ENCODE measurements around the gene SNORC. TPM values are rescaled to one million over a fixed set of nuclear protein-coding genes. Genes with fewer than 3 reads are reported as not detected.

The SNORC gene
- polyA plus RNA-seq, 3 donors, result 0.61 TPM; not detected in 2

- TF ChIP-seq, protein P1, sequence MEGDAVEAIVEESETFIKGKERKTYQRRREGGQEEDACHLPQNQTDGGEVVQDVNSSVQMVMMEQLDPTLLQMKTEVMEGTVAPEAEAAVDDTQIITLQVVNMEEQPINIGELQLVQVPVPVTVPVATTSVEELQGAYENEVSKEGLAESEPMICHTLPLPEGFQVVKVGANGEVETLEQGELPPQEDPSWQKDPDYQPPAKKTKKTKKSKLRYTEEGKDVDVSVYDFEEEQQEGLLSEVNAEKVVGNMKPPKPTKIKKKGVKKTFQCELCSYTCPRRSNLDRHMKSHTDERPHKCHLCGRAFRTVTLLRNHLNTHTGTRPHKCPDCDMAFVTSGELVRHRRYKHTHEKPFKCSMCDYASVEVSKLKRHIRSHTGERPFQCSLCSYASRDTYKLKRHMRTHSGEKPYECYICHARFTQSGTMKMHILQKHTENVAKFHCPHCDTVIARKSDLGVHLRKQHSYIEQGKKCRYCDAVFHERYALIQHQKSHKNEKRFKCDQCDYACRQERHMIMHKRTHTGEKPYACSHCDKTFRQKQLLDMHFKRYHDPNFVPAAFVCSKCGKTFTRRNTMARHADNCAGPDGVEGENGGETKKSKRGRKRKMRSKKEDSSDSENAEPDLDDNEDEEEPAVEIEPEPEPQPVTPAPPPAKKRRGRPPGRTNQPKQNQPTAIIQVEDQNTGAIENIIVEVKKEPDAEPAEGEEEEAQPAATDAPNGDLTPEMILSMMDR (IDR thresholded peaks at IDR 0.05), result no peak
- no peak for DNase-seq
- Histone ChIP-seq H3K9ac (ENCODE audit: insufficient read depth, low read length, poor library complexity, severe bottlenecking) (no peak overlapping the region), H3K4me3 (replicated peaks in 1 of 3; ENCODE audit: low read depth in 2 of 3, low read length in 3 of 3) (no peak overlapping the region), H4K20me1 (ENCODE audit: insufficient read depth, low read length) (no peaks in the 10 kb centered on the region), H3K27me3 (ENCODE audit: control insufficient read depth in 2 of 2, insufficient read depth in 2 of 2, low read length in 2 of 2) (no peaks in the 10 kb centered on the region), H3K27ac (ENCODE audit: low read depth in 1 of 2, low read length in 2 of 2) (no peak overlapping the region), H3K79me2 (ENCODE audit: insufficient read depth, low read length) (no peaks in the 10 kb centered on the region), H3K9me3 (replicated peaks in 1 of 2; ENCODE audit: control insufficient read depth in 1 of 2, insufficient read depth in 1 of 2, low read length in 2 of 2) (no peaks in the 10 kb centered on the region), H3K4me2 (replicated peaks; ENCODE audit: extremely low read depth, low read length, poor library complexity, severe bottlenecking) (no peak overlapping the region), H3K4me1 (ENCODE audit: control insufficient read depth in 1 of 2, insufficient read depth in 2 of 2, low read length in 2 of 2) (no peaks in the 10 kb centered on the region), H2AFZ (ENCODE audit: insufficient read depth, low read depth, low read length, poor library complexity, severe bottlenecking) (no peak overlapping the region), H3K36me3 (replicated peaks in 1 of 2; ENCODE audit: control insufficient read depth in 1 of 2, insufficient read depth in 2 of 2, low read length in 2 of 2) (peaks cover 5 to 15% of the 10 kb centered on the region in 2 donors)
- Mint-ChIP-seq H3K9me3 (no peaks in the 10 kb centered on the region), H3K27ac (no peak overlapping the region), H3K4me3 (no peak overlapping the region), H3K27me3 (ENCODE audit: low read depth in 3 of 3) (peaks cover 0 to 4% (median 0%) of the 10 kb centered on the region in 3 donors), H3K4me1 (peaks cover 2% of the 10 kb centered on the region), H3K36me3 (peaks cover 7 to 11% of the 10 kb centered on the region in 2 donors)
- WGBS (ENCODE audit: insufficient coverage), result 92% methylated on average over 2 of the region's 4 CpGs
- intact Hi-C loops (cut with micrococcal nuclease), result no loop called here
Measured at GRCh38 chr2:232866104-232866503, 4.0 kb upstream of the SNORC start.

DNA sequence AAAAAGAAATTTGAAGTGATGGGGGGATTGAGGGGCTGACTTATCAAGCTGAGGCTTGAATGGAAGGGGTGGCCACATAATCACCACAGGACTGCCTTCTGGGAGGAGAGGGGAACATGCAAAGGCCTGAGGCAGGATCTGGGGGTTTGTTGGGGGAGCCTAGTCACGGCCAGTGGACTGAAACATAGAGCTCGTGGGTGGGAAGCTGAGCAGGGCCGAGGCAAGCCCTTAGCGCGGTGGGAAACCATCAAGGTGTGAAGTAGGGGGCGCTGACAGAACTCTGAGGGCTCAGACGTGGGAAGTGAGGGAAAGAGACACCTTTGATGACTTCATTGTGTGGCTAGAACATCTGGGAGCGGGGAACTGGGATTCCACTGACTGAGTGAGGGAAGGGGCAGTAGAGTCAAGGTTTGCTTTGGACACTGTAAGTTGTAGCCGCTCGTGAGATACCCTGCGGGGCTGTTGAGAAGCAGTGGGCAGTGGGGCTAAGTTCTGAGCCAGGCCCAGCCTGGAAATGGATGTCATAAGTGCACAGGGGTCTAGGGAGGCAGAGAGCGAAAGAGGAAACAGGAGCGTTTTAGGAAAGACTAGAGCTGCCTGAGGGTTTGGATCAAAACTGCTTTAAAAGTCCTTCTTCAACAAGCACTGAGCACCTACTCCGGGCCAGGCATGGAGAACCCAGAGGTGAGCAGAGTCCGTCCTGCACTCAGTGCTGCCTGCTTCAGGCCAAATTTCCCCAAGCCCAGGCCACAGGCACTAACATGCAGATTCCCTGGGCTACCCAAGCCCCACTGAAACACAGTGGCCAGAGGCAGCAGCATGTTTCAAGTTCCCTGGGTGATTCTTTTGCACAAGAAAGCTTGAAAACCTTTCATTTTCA lies 686 bp upstream of the SNORC start:
- H3K4me3 ChIP-seq (replicated peaks in 1 of 3; ENCODE audit: low read depth in 2 of 3, low read length in 3 of 3), result no peak overlapping the region
- H3K4me1 ChIP-seq (ENCODE audit: control insufficient read depth in 1 of 2, insufficient read depth in 2 of 2, low read length in 2 of 2), result peaks cover 9 to 10% of the 10 kb centered on the region in 2 donors
- no peaks in the 10 kb centered on the region for H3K79me2 ChIP-seq (ENCODE audit: insufficient read depth, low read length)
- H2AFZ ChIP-seq (ENCODE audit: insufficient read depth, low read depth, low read length, poor library complexity, severe bottlenecking), result no peak overlapping the region
- TF ChIP-seq, protein P1 (IDR thresholded peaks at IDR 0.05), result no peak
- WGBS (ENCODE audit: insufficient coverage), result 82% methylated on average over 13 of the region's 15 CpGs
- intact Hi-C loops (cut with micrococcal nuclease), result no loop called here
- no peaks in the 10 kb centered on the region for H3K36me3 ChIP-seq (replicated peaks in 1 of 2; ENCODE audit: control insufficient read depth in 1 of 2, insufficient read depth in 2 of 2, low read length in 2 of 2)
- H3K27ac Mint-ChIP-seq, result peak overlapping the region in 1 of 7 donors; percentile 64
- H3K36me3 Mint-ChIP-seq, result no peaks in the 10 kb centered on the region
- H4K20me1 ChIP-seq (ENCODE audit: insufficient read depth, low read length), result no peaks in the 10 kb centered on the region
- no peak overlapping the region for H3K27ac ChIP-seq (ENCODE audit: low read depth in 1 of 2, low read length in 2 of 2)
- H3K27me3 ChIP-seq (ENCODE audit: control insufficient read depth in 2 of 2, insufficient read depth in 2 of 2, low read length in 2 of 2), result no peaks in the 10 kb centered on the region
- H3K9me3 Mint-ChIP-seq, result peaks cover 0 to 2% (median 0%) of the 10 kb centered on the region in 7 donors
- H3K4me2 ChIP-seq (replicated peaks; ENCODE audit: extremely low read depth, low read length, poor library complexity, severe bottlenecking), result no peak overlapping the region
- H3K4me1 Mint-ChIP-seq, result peaks cover 10% of the 10 kb centered on the region
- H3K4me3 Mint-ChIP-seq, result no peak overlapping the region
- peaks cover 0 to 6% (median 1%) of the 10 kb centered on the region in 3 donors for H3K27me3 Mint-ChIP-seq (ENCODE audit: low read depth in 3 of 3)
- no peak for DNase-seq
- no peak overlapping the region for H3K9ac ChIP-seq (ENCODE audit: insufficient read depth, low read length, poor library complexity, severe bottlenecking)
- H3K9me3 ChIP-seq (replicated peaks in 1 of 2; ENCODE audit: control insufficient read depth in 1 of 2, insufficient read depth in 1 of 2, low read length in 2 of 2), result no peaks in the 10 kb centered on the region

Data from CD14-positive monocyte (primary cell).